ENCODE results near the gene KRTAP5-4.
"Not testable (repeated sequence)": the region's sequence is repeated elsewhere in the genome, so short reads cannot be mapped to it uniquely, and the experiment has no call there.

KRTAP5-4 gene

GRCh38 chr11:1600626-1601025, 21.3 kb downstream of the KRTAP5-4 start:
- no peak for TF ChIP-seq CTCF (IDR thresholded peaks at IDR 0.05; ENCODE audit: borderline replicate concordance, control extremely low read depth, extremely low read depth, insufficient read depth, missing control alignments)
- in situ Hi-C loops (cut with MboI; ENCODE audit: low sequenced_read_pairs, unreplicated experiment): no loop called here
- no peak for DNase-seq (ENCODE audit: low spot score)

GRCh38 chr11:1598816-1599215, 23.1 kb downstream of the KRTAP5-4 start:
- DNase-seq (ENCODE audit: low spot score): no peak
- in situ Hi-C loops (cut with MboI; ENCODE audit: low sequenced_read_pairs, unreplicated experiment): no loop called here
- TF ChIP-seq CTCF (IDR thresholded peaks at IDR 0.05; ENCODE audit: borderline replicate concordance, control extremely low read depth, extremely low read depth, insufficient read depth, missing control alignments): no peak

GRCh38 chr11:1598406-1598805, 23.5 kb downstream of the KRTAP5-4 start:
- in situ Hi-C loops (cut with MboI; ENCODE audit: low sequenced_read_pairs, unreplicated experiment); DNase-seq (ENCODE audit: low spot score): not testable (repeated sequence)

- DNase-seq (ENCODE audit: low spot score): no peak
- in situ Hi-C loops (cut with MboI; ENCODE audit: low sequenced_read_pairs, unreplicated experiment): no loop called here
- TF ChIP-seq CTCF (IDR thresholded peaks at IDR 0.05; ENCODE audit: borderline replicate concordance, control extremely low read depth, extremely low read depth, insufficient read depth, missing control alignments): no peak
These were observed 24.0 kb downstream of the KRTAP5-4 start, which contains the start of gene KRTAP5-2 for GRCh38 chr11:1597994-1598380. TSS of gene KRTAP5-2 (minus strand) at chr11:1598294. CDS start at chr11:1598250, 44 bp downstream.

- TF ChIP-seq CTCF (IDR thresholded peaks at IDR 0.05; ENCODE audit: borderline replicate concordance, control extremely low read depth, extremely low read depth, insufficient read depth, missing control alignments): no peak
- in situ Hi-C loops (cut with MboI; ENCODE audit: low sequenced_read_pairs, unreplicated experiment): no loop called here
- DNase-seq (ENCODE audit: low spot score): no peak
These were observed 24.5 kb downstream of the KRTAP5-4 start for GRCh38 chr11:1597331-1597993.

- DNase-seq (ENCODE audit: low spot score); in situ Hi-C loops (cut with MboI; ENCODE audit: low sequenced_read_pairs, unreplicated experiment): not testable (repeated sequence)
These were observed 25.3 kb downstream of the KRTAP5-4 start for GRCh38 chr11:1596576-1597121.

- DNase-seq (ENCODE audit: low spot score); in situ Hi-C loops (cut with MboI; ENCODE audit: low sequenced_read_pairs, unreplicated experiment): not testable (repeated sequence)
These were observed 25.9 kb downstream of the KRTAP5-4 start for GRCh38 chr11:1595994-1596575.

- no peak for TF ChIP-seq CTCF (IDR thresholded peaks at IDR 0.05; ENCODE audit: borderline replicate concordance, control extremely low read depth, extremely low read depth, insufficient read depth, missing control alignments)
- DNase-seq (ENCODE audit: low spot score): no peak
- in situ Hi-C loops (cut with MboI; ENCODE audit: low sequenced_read_pairs, unreplicated experiment): no loop called here
These were observed 29.3 kb downstream of the KRTAP5-4 start for GRCh38 chr11:1592628-1593027.

Data from GM13976 (cell line).